Stimulated activated CD4-positive, alpha-beta T cell treated with anti-CD3 and anti-CD28 coated beads, Interleukin-1b, Interleukin-23, amount 100 ng/mL, for 24 hours (primary cell): ENCODE results near the gene IDUA.
"Not testable (repeated sequence)": the region's sequence is repeated elsewhere in the genome, so short reads cannot be mapped to it uniquely, and the experiment has no call there.

ENCODE experiments used
- DNase-seq, 4 experiments: peaks; one replicate each; pipeline ENCODE4 v3.0.0-alpha.2; 2020; ENCODE audit warnings: low read depth in 4 of 4, low spot score in 1 of 4

IDUA gene

GRCh38 chr4:986879-987623 is at the start of gene IDUA:
Gene IDUA (plus strand): TSS chr4:987044. CDS start chr4:987085, 41 bp downstream.
- DNase-seq: peak; percentile 64 to 82 (median 75)

GRCh38 chr4:939508-939907 is 47.3 kb upstream of the IDUA start:
- not testable (repeated sequence) for DNase-seq

GRCh38 chr4:945274-946102 is 41.4 kb upstream of the IDUA start:
- no peak for DNase-seq

- DNase-seq: no peak
Observed at GRCh38 chr4:946103-946450, 40.8 kb upstream of the IDUA start.

- DNase-seq: no peak
Observed at GRCh38 chr4:946517-947471, 40.0 kb upstream of the IDUA start.

GRCh38 chr4:947491-947971 is 39.3 kb upstream of the IDUA start:
- no peak for DNase-seq

GRCh38 chr4:948101-948935 is 38.5 kb upstream of the IDUA start:
- DNase-seq: no peak

- DNase-seq: no peak
Observed at GRCh38 chr4:948936-949300, 37.9 kb upstream of the IDUA start.

GRCh38 chr4:949656-950055 is 37.2 kb upstream of the IDUA start:
- no peak for DNase-seq

- DNase-seq: no peak
Observed at GRCh38 chr4:950136-951020, 36.5 kb upstream of the IDUA start.

- no peak for DNase-seq
Observed at GRCh38 chr4:951186-951585, 35.7 kb upstream of the IDUA start.

- DNase-seq: no peak
Observed at GRCh38 chr4:951594-952468, 35.0 kb upstream of the IDUA start.

GRCh38 chr4:952881-953573 is 33.8 kb upstream of the IDUA start:
- no peak for DNase-seq

GRCh38 chr4:953574-953915 is 33.3 kb upstream of the IDUA start:
- no peak for DNase-seq

GRCh38 chr4:954211-955020 is 32.4 kb upstream of the IDUA start:
- DNase-seq: no peak

- no peak for DNase-seq
Observed at GRCh38 chr4:955161-955921, 31.5 kb upstream of the IDUA start.
